Neural cell (in vitro differentiated cells): ENCODE results near the gene GFAP. TPM values are rescaled to one million over a fixed set of nuclear protein-coding genes. Genes with fewer than 3 reads are reported as not detected.

ENCODE experiments used
- H2AFZ ChIP-seq: fragments of 200-600, 300-800 bp; sonication (generic), shearing (Covaris generic); 2 replicates; pipeline ENCODE4 v1.6.0; 2014; ENCODE audit warnings: low read depth, mild to moderate bottlenecking, antibody characterized with exemption, low read length, moderate library complexity
- H3F3A ChIP-seq: fragments of 200-600 bp; shearing (Covaris generic); 2 replicates; pipeline ENCODE4 v1.6.1; 2016; ENCODE audit warnings: mild to moderate bottlenecking, moderate library complexity, mixed read lengths, antibody characterized with exemption, low read length; ENCODE audit not compliant: insufficient read depth, poor library complexity, severe bottlenecking
- H3K27ac ChIP-seq: fragments of 200-600, 300-800 bp; sonication (generic), shearing (Covaris generic); 2 replicates; pipeline ENCODE4 v1.5.1; 2014; ENCODE audit warnings: mild to moderate bottlenecking, low read length, moderate library complexity
- H3K27me3 ChIP-seq: fragments of 300-800, 200-600 bp; sonication (generic), shearing (Covaris generic); 2 replicates; pipeline ENCODE4 v1.6.0; 2014; ENCODE audit warnings: mild to moderate bottlenecking, low read depth, low read length, moderate library complexity; ENCODE audit not compliant: insufficient read depth
- H3K36me3 ChIP-seq: fragments of 300-800, 200-600 bp; sonication (generic), shearing (Covaris generic); 2 replicates; pipeline ENCODE4 v1.5.1; 2014; ENCODE audit warnings: mild to moderate bottlenecking, antibody characterized with exemption, low read length, moderate library complexity; ENCODE audit not compliant: insufficient read depth
- H3K4me2 ChIP-seq: fragments of 300-800, 200-600 bp; sonication (generic), shearing (Covaris generic); 2 replicates; pipeline ENCODE4 v1.6.0; 2014; ENCODE audit warnings: mild to moderate bottlenecking, low read length
- H3K4me3 ChIP-seq: fragments of 300-800, 200-600 bp; sonication (generic), shearing (Covaris generic); 2 replicates; pipeline ENCODE4 v1.5.1; 2014; ENCODE audit warnings: mild to moderate bottlenecking, low read length, moderate library complexity
- H3K79me2 ChIP-seq: fragments of 200-600 bp; shearing (Covaris generic); replicated peaks from 2 replicates; pipeline ENCODE4 v1.6.0; 2014; ENCODE audit warnings: mild to moderate bottlenecking, low read length, moderate library complexity; ENCODE audit not compliant: insufficient read depth
- H3K9ac ChIP-seq: fragments of 300-800, 200-600 bp; sonication (generic), shearing (Covaris generic); 2 replicates; pipeline ENCODE4 v1.6.1; 2016; ENCODE audit warnings: mild to moderate bottlenecking, low read length, mixed read lengths
- H3K9me2 ChIP-seq: fragments of 200-600 bp; shearing (Covaris generic); 2 replicates; pipeline ENCODE4 v1.6.1; 2016; ENCODE audit warnings: mild to moderate bottlenecking, low read length, mixed read lengths; ENCODE audit not compliant: insufficient read depth
- H3K9me3 ChIP-seq: fragments of 200-600, 300-800 bp; sonication (generic), shearing (Covaris generic); 2 replicates; pipeline ENCODE4 v1.6.1; 2016; ENCODE audit warnings: mild to moderate bottlenecking, mixed run types, low read length, moderate library complexity, mixed read lengths
- H4K20me1 ChIP-seq: fragments of 200-600 bp; shearing (Covaris generic); 2 replicates; pipeline ENCODE4 v1.6.1; 2016; ENCODE audit warnings: mild to moderate bottlenecking, mixed run types; ENCODE audit not compliant: insufficient read depth
- EP300 ChIP-seq: fragments of 450-650 bp; conservative IDR thresholded peaks from 2 replicates; pipeline ENCODE4 v1.6.1; 2014; ENCODE audit warnings: antibody characterized with exemption, mild to moderate bottlenecking, moderate library complexity; ENCODE audit not compliant: poor library complexity, severe bottlenecking
- EZH2 ChIP-seq: fragments of 200-600, 300-800 bp; shearing (Covaris generic), sonication (generic); IDR thresholded peaks from 2 replicates; pipeline ENCODE4 v1.6.1; 2014; ENCODE audit warnings: antibody characterized with exemption, low read length, borderline replicate concordance, mild to moderate bottlenecking; ENCODE audit not compliant: insufficient read depth, poor library complexity, severe bottlenecking
- MXI1 ChIP-seq: fragments of 450-650 bp; conservative IDR thresholded peaks from 2 replicates; pipeline ENCODE4 v1.6.1; 2014; ENCODE audit warnings: antibody characterized with exemption, mild to moderate bottlenecking; ENCODE audit not compliant: poor library complexity, severe bottlenecking
- POLR2AphosphoS5 ChIP-seq: IDR thresholded peaks from 2 replicates; pipeline ENCODE4 v1.6.1; 2012
- RAD21 ChIP-seq: fragments of 450-650 bp; conservative IDR thresholded peaks from 2 replicates; pipeline ENCODE4 v1.6.1; 2014; ENCODE audit warnings: antibody characterized with exemption, mild to moderate bottlenecking, moderate library complexity
- SMC3 ChIP-seq: fragments of 450-650 bp; conservative IDR thresholded peaks from 2 replicates; pipeline ENCODE4 v1.6.1; 2014; ENCODE audit warnings: antibody characterized with exemption, mild to moderate bottlenecking, moderate library complexity; ENCODE audit not compliant: poor library complexity
- TAF1 ChIP-seq: IDR thresholded peaks from 2 replicates; pipeline ENCODE4 v1.6.1; 2012; ENCODE audit warnings: low read depth
- polyA plus RNA-seq: library from polyadenylated mRNA; depleted of rRNA; stranded (reverse); fragments of >200 nt; gene quantifications from 2 replicates; pipeline ENCODE4 v1.2.3, GENCODE V29; 2014
- TF ChIP-seq, protein P1 (sequence below): IDR thresholded peaks from 2 replicates; pipeline ENCODE4 v1.6.1; 2012; ENCODE audit warnings: borderline replicate concordance
- TF ChIP-seq, protein P2 (sequence below): fragments of 450-650 bp; IDR thresholded peaks from 2 replicates; pipeline ENCODE4 v1.5.1; 2014; ENCODE audit warnings: antibody characterized with exemption, mild to moderate bottlenecking, moderate library complexity; ENCODE audit not compliant: poor library complexity, severe bottlenecking

Gene GFAP
- polyA plus RNA-seq, 1 donor from 2014 or later, result not detected

DNA sequence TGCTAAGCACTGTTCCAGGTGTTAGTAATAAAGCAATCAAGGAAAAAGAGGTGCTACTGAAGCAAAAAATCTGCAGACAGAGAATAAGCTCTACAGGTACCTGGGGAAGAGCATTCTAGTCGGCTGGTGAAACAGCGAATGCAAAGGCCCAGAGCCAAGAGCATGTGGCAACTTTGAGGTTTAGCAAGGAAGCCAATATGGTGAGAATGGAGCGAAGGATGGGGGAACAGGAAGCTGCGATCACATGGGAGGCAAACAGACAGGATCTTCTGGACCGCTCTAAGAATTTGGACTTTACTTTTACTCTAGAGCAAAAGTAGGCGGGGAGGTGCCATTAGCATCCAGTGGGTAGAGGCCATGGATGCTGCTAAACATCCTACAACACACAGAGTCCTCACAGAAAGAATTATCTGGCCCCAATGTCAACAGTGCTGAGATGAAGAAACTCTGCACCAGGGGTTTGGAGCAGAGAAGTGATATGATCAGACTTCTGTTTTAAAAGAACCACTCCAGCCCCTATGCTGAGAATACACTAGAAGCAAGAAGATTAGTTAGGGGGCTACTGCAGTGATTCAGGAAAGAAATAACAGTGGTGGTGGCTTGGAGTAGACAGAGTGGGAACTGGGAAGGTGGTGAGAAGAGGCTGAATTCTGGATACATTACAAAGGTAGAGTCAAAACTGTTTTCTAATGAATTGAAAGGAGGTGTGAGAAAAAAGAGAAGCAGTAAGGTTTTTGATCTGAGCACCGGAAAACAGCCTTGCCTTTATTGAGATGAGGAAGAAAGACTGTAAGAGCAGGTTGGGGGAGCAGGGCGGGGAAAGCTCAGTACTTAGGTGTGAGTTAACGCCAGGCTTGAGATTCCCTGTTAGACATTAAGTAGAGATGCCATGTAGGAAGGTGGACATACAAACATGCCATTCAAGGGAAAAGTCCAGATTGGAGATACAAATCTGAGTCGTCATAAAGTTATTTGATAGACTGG lies 27.0 kb downstream of the GFAP start:
- H3K79me2 ChIP-seq, result no peaks in the 10 kb centered on the region
- no peaks in the 10 kb centered on the region for H3K9me2 ChIP-seq
- H3K4me3 ChIP-seq, result no peak overlapping the region
- H3K9ac ChIP-seq, result no peak overlapping the region
- peaks cover 5% of the 10 kb centered on the region for H3K36me3 ChIP-seq
- H4K20me1 ChIP-seq, result no peaks in the 10 kb centered on the region
- no peaks in the 10 kb centered on the region for H3K27me3 ChIP-seq
- no peaks in the 10 kb centered on the region for H3K9me3 ChIP-seq
- no peak overlapping the region for H2AFZ ChIP-seq
- H3F3A ChIP-seq, result no peaks in the 10 kb centered on the region
- H3K27ac ChIP-seq, result no peak overlapping the region
- H3K4me2 ChIP-seq, result no peak overlapping the region
- no peak for TF ChIP-seq TAF1
- TF ChIP-seq EZH2, result no peak
- TF ChIP-seq RAD21, result no peak
- TF ChIP-seq, protein P1, sequence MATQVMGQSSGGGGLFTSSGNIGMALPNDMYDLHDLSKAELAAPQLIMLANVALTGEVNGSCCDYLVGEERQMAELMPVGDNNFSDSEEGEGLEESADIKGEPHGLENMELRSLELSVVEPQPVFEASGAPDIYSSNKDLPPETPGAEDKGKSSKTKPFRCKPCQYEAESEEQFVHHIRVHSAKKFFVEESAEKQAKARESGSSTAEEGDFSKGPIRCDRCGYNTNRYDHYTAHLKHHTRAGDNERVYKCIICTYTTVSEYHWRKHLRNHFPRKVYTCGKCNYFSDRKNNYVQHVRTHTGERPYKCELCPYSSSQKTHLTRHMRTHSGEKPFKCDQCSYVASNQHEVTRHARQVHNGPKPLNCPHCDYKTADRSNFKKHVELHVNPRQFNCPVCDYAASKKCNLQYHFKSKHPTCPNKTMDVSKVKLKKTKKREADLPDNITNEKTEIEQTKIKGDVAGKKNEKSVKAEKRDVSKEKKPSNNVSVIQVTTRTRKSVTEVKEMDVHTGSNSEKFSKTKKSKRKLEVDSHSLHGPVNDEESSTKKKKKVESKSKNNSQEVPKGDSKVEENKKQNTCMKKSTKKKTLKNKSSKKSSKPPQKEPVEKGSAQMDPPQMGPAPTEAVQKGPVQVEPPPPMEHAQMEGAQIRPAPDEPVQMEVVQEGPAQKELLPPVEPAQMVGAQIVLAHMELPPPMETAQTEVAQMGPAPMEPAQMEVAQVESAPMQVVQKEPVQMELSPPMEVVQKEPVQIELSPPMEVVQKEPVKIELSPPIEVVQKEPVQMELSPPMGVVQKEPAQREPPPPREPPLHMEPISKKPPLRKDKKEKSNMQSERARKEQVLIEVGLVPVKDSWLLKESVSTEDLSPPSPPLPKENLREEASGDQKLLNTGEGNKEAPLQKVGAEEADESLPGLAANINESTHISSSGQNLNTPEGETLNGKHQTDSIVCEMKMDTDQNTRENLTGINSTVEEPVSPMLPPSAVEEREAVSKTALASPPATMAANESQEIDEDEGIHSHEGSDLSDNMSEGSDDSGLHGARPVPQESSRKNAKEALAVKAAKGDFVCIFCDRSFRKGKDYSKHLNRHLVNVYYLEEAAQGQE, result no peak

GRCh38 chr17:44887016-44887415 lies 28.3 kb downstream of the GFAP start:
- H3K9me3 ChIP-seq, result no peaks in the 10 kb centered on the region
- H3K9me2 ChIP-seq, result no peaks in the 10 kb centered on the region
- no peak overlapping the region for H2AFZ ChIP-seq
- H3F3A ChIP-seq, result no peaks in the 10 kb centered on the region
- no peak for TF ChIP-seq MXI1
- TF ChIP-seq, protein P1, result no peak
- TF ChIP-seq, protein P2, sequence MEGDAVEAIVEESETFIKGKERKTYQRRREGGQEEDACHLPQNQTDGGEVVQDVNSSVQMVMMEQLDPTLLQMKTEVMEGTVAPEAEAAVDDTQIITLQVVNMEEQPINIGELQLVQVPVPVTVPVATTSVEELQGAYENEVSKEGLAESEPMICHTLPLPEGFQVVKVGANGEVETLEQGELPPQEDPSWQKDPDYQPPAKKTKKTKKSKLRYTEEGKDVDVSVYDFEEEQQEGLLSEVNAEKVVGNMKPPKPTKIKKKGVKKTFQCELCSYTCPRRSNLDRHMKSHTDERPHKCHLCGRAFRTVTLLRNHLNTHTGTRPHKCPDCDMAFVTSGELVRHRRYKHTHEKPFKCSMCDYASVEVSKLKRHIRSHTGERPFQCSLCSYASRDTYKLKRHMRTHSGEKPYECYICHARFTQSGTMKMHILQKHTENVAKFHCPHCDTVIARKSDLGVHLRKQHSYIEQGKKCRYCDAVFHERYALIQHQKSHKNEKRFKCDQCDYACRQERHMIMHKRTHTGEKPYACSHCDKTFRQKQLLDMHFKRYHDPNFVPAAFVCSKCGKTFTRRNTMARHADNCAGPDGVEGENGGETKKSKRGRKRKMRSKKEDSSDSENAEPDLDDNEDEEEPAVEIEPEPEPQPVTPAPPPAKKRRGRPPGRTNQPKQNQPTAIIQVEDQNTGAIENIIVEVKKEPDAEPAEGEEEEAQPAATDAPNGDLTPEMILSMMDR, result no peak
- TF ChIP-seq POLR2AphosphoS5, result no peak
- no peak for TF ChIP-seq EP300
- no peak for TF ChIP-seq SMC3
- TF ChIP-seq RAD21, result no peak
- TF ChIP-seq TAF1, result no peak
- TF ChIP-seq EZH2, result no peak
- H3K27me3 ChIP-seq, result no peaks in the 10 kb centered on the region
- H3K79me2 ChIP-seq, result no peaks in the 10 kb centered on the region
- no peak overlapping the region for H3K27ac ChIP-seq
- no peaks in the 10 kb centered on the region for H4K20me1 ChIP-seq
- no peak overlapping the region for H3K4me2 ChIP-seq
- no peak overlapping the region for H3K9ac ChIP-seq
- peaks cover 5% of the 10 kb centered on the region for H3K36me3 ChIP-seq
- no peak overlapping the region for H3K4me3 ChIP-seq
